Measurements from ENCODE around the gene RDM1.
A peak's percentile ranks its signal among the peaks of the same experiment; 100 is the strongest.

Gene RDM1

DNA sequence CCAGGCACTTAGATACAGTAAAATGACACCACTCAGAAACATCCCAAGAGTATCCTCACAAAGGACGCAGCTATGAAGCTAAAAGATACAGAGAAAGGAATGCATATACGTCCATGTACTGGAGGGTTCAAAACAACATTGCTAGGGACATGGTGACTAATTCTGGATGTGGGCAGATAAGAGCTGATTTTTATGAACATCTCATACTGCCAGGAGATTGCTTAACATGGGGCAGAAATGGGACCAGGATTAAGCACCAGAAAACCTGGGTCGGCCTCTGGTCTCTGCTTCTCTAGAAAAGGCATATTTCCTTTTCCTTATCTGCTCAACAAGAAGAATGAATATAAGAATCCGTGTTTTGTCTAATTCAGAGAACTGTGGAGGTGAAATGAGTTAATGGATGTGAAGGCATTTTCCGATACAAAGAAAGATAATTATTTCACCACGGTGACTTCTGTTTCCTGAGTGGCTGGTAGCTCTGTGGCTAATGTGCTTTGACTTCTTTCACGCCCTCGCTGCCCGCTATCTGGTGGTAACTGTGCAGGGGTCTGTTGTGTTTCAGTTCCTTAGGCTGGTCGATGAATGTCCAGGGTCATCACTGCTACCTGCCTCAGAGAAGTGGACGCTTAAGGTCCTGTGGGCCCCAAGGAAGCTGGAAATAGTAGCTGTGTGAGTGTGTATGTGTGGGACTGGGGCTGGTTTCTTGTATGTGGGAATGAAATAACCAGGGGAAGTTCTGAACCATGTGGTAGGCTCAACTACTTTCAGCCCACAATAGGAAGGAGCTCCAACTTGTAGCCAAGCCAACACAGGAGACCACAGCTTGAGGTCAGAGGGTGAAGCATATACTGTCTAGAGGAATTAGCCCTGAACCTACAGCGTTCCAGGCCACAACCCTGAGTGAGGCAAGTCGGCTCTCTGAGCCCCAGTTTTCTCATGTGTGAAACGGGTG is 34.7 kb downstream of the RDM1 start:
- no peaks in the 10 kb centered on the region for H3K9me3 ChIP-seq (ENCODE audit: control insufficient read depth in 1 of 2, low read length in 2 of 2)
- H3K36me3 ChIP-seq (ENCODE audit: control insufficient read depth in 1 of 2, insufficient read depth in 2 of 2, low read length in 2 of 2): no peaks in the 10 kb centered on the region
- H3K4me3 ChIP-seq (ENCODE audit: low read depth in 1 of 2, low read length in 2 of 2): no peak overlapping the region
- H3K27me3 ChIP-seq (ENCODE audit: low read depth, low read length): no peaks in the 10 kb centered on the region
- no peak overlapping the region for H3K27ac ChIP-seq (ENCODE audit: low read length)
- H3K4me1 ChIP-seq (ENCODE audit: control insufficient read depth in 1 of 2, insufficient read depth in 2 of 2, low read length in 2 of 2): no peaks in the 10 kb centered on the region

DNA sequence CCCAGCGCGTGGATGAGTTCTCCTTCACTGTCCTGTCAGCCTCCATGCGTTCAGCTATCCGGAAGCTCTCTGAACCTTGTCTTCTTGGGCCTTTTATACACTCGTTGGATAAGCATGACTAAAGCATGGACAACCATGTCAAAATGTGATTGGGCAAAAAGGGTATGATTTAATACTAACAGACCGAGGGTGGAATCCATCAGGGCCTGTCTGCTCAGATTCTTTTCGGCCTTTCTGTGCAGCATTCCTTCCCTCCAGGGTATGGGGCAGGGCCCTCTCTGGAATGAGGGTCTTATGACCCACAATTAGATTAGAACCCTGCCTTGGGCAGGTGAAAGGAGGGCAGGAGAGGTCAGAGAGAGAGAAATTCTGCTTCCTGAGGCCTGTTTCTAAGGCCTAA is 36.4 kb downstream of the RDM1 start:
- no peaks in the 10 kb centered on the region for H3K27me3 ChIP-seq (ENCODE audit: low read depth, low read length)
- H3K4me3 ChIP-seq (ENCODE audit: low read depth in 1 of 2, low read length in 2 of 2): no peak overlapping the region
- H3K27ac ChIP-seq (ENCODE audit: low read length): no peak overlapping the region
- no peaks in the 10 kb centered on the region for H3K9me3 ChIP-seq (ENCODE audit: control insufficient read depth in 1 of 2, low read length in 2 of 2)
- no peaks in the 10 kb centered on the region for H3K36me3 ChIP-seq (ENCODE audit: control insufficient read depth in 1 of 2, insufficient read depth in 2 of 2, low read length in 2 of 2)
- H3K4me1 ChIP-seq (ENCODE audit: control insufficient read depth in 1 of 2, insufficient read depth in 2 of 2, low read length in 2 of 2): no peaks in the 10 kb centered on the region

DNA sequence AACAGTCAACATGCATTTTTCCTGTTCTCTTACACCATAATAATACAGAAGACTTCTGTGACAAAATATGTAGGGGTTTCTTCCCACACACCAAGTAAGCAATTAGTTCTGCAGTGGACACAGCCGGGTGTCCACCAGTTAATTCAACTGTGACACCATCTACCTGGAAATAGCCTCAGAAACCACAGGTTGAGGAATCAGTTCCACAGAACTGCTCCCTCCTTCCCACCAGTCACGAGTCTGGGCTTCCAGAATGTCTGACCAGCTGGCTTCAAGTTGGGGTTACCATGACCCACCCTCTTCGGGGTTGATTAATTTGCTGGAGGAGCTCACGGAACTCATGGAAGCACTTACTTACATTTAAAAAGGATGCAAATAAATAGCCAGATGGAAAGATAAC is 36.8 kb downstream of the RDM1 start:
- H3K36me3 ChIP-seq (ENCODE audit: control insufficient read depth in 1 of 2, insufficient read depth in 2 of 2, low read length in 2 of 2): no peaks in the 10 kb centered on the region
- no peaks in the 10 kb centered on the region for H3K4me1 ChIP-seq (ENCODE audit: control insufficient read depth in 1 of 2, insufficient read depth in 2 of 2, low read length in 2 of 2)
- no peaks in the 10 kb centered on the region for H3K27me3 ChIP-seq (ENCODE audit: low read depth, low read length)
- no peak overlapping the region for H3K4me3 ChIP-seq (ENCODE audit: low read depth in 1 of 2, low read length in 2 of 2)
- no peak overlapping the region for H3K27ac ChIP-seq (ENCODE audit: low read length)
- H3K9me3 ChIP-seq (ENCODE audit: control insufficient read depth in 1 of 2, low read length in 2 of 2): no peaks in the 10 kb centered on the region

DNA sequence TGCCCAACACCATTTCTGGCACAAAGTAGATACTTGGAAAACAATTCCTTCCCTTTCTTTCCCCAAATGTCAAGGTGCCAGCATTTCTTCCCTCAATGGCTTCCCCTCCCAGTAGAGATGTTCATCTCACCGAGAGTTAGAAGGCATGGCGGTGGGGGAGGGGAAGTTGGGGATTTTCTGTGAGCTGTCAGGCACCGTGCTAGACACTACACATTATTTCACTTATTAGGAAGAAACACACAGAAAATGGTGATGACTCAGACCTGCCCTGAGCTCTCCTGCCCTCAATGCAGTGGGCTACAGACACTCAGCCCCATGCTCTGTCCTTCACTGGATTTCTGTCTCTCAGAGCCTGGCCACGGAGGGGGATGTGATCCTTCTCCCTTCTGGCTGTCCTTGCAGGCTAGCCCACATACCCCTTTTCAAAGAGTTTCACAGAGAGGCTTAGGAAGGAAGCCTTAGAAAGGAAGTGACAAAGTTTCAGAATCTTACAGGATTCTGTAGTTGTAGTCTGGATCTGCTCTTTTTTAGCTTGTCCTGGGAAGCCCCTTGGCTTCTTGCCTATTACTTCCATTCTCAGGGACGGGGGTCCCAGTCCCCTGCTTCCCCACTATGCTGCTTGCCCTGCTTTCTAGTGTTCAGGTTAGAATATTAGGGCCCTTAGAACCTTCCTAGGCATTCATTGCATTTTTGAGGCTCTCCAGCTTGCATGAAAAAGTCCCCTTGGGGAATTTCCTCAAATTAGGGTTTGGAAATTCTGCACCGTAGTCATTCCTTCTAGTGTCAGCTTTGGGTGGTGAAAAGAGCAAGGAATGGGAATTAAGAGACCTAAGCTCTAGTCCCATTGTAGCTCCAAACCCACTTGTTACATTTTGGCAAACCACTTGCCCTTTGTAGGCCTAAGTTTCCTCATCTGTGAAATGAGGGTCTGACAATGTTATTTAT is 38.2 kb downstream of the RDM1 start:
- Histone ChIP-seq H3K4me3 (ENCODE audit: low read depth in 1 of 2, low read length in 2 of 2) (no peak overlapping the region), H3K4me1 (ENCODE audit: control insufficient read depth in 1 of 2, insufficient read depth in 2 of 2, low read length in 2 of 2) (no peaks in the 10 kb centered on the region), H3K27me3 (ENCODE audit: low read depth, low read length) (no peaks in the 10 kb centered on the region), H3K27ac (ENCODE audit: low read length) (no peak overlapping the region), H3K36me3 (ENCODE audit: control insufficient read depth in 1 of 2, insufficient read depth in 2 of 2, low read length in 2 of 2) (no peaks in the 10 kb centered on the region), H3K9me3 (ENCODE audit: control insufficient read depth in 1 of 2, low read length in 2 of 2) (no peaks in the 10 kb centered on the region)

DNA sequence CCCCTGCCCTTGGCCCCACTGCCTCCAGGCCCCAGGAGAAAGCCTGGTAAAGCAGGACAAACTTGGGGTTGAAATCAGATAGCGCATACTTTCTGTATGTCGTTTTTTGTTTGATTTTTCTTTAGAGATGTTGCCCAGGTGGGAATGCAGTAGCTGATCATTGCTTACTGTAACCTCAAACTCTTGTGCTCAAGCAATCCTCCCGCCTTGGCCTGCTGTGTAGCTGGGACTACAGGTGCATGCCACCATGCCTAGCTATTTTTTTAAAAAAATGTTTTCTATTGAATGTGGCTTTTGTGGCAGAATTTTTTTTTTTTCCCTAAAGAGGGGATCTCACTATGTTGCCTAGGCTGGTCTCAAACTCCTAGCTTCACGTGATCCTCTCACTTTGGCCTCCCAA is 39.3 kb downstream of the RDM1 start:
- Histone ChIP-seq H3K36me3 (ENCODE audit: control insufficient read depth in 1 of 2, insufficient read depth in 2 of 2, low read length in 2 of 2) (no peaks in the 10 kb centered on the region), H3K4me1 (ENCODE audit: control insufficient read depth in 1 of 2, insufficient read depth in 2 of 2, low read length in 2 of 2) (no peaks in the 10 kb centered on the region), H3K9me3 (ENCODE audit: control insufficient read depth in 1 of 2, low read length in 2 of 2) (no peaks in the 10 kb centered on the region), H3K27me3 (ENCODE audit: low read depth, low read length) (no peaks in the 10 kb centered on the region), H3K27ac (ENCODE audit: low read length) (no peak overlapping the region), H3K4me3 (ENCODE audit: low read depth in 1 of 2, low read length in 2 of 2) (no peak overlapping the region)

DNA sequence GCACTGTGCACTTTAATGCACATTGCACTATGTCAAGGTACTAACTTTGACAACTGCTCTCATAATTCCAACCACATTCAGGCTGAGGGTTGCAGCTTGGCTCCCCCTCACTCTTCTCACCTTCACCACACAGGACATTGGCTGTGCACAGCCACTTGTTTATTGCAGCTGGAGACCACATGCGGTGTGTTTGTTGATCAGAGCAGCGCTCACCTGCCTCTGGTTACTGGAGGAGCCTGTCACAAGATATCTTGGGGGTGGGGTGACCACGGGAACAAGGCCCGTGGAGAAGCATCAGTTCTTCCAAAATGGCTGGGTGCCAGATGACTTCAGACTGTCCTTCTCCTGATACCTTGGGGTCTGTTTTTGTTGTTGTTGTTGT is 39.8 kb downstream of the RDM1 start:
- Histone ChIP-seq H3K27me3 (ENCODE audit: low read depth, low read length) (no peaks in the 10 kb centered on the region), H3K9me3 (ENCODE audit: control insufficient read depth in 1 of 2, low read length in 2 of 2) (no peaks in the 10 kb centered on the region), H3K4me1 (ENCODE audit: control insufficient read depth in 1 of 2, insufficient read depth in 2 of 2, low read length in 2 of 2) (no peaks in the 10 kb centered on the region), H3K4me3 (ENCODE audit: low read depth in 1 of 2, low read length in 2 of 2) (no peak overlapping the region), H3K27ac (ENCODE audit: low read length) (no peak overlapping the region), H3K36me3 (ENCODE audit: control insufficient read depth in 1 of 2, insufficient read depth in 2 of 2, low read length in 2 of 2) (no peaks in the 10 kb centered on the region)

DNA sequence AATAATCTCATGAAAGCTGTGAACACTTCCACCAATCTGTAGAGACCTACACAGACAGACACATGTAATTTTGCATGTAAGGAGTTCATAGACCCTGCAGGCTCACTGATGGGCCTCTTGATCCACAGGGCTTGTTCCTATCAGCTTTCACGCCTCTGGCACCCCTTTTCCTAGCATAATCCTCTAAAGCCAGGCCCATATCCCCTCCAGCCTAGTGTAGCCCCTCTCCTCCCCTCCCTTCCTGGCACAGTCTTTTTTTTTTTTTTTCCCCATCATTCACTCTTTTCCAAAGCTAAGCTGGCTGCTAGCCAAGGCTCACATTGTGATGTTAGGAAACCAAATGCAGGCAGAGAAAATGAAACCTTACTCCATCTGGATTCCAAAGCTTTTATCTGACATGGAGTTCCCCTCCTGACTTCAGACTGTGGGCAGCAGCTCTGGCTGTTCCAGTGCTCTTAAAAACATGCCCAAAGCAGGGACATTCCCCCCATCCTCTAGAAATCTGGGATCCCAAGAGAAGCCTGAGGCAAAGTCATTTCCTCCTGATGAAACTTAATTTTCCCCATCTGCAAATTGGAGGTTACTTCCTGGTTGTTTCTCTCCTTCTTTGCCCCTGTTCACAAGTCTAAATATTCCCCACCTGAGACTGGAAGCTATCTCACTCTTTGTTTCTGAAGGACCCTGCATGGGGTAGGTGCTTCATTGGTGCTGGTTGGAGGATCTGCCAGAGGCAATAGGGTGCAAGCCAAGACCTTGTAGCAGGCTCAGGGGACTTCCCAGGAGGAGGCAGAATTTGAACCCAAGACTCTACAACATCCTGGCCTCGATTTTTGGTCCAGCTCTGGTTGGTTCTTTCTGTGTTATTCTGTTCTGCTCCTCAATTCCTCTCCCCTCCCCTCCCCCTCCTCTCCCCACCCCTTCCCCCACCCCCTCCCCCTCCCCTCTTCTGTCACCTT is 40.5 kb downstream of the RDM1 start:
- H3K9me3 ChIP-seq (ENCODE audit: control insufficient read depth in 1 of 2, low read length in 2 of 2): no peaks in the 10 kb centered on the region
- H3K4me3 ChIP-seq (ENCODE audit: low read depth in 1 of 2, low read length in 2 of 2): no peak overlapping the region
- no peaks in the 10 kb centered on the region for H3K36me3 ChIP-seq (ENCODE audit: control insufficient read depth in 1 of 2, insufficient read depth in 2 of 2, low read length in 2 of 2)
- H3K27ac ChIP-seq (ENCODE audit: low read length): peak overlapping the region; percentile 54
- H3K4me1 ChIP-seq (ENCODE audit: control insufficient read depth in 1 of 2, insufficient read depth in 2 of 2, low read length in 2 of 2): no peaks in the 10 kb centered on the region
- no peaks in the 10 kb centered on the region for H3K27me3 ChIP-seq (ENCODE audit: low read depth, low read length)

DNA sequence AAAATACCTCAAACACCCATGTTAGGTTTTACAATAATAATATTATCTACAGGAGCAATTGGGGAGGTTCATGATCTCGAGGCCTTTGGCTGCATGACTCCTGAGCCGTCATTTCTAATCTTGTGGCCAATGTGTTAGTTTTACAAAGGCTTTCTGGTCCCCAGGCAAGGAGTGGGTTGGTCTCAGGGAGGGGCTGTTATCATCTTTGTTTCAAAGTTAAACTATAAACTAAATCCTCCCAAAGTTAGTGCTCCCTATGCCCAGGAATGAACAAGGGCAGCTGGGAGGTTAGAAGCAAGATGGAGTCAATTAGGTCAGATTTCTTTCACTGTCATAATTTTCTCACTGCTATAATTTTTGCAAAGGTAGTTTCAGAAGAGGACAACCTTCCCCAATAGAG is 41.3 kb downstream of the RDM1 start:
- no peaks in the 10 kb centered on the region for H3K4me1 ChIP-seq (ENCODE audit: control insufficient read depth in 1 of 2, insufficient read depth in 2 of 2, low read length in 2 of 2)
- H3K4me3 ChIP-seq (ENCODE audit: low read depth in 1 of 2, low read length in 2 of 2): no peak overlapping the region
- H3K9me3 ChIP-seq (ENCODE audit: control insufficient read depth in 1 of 2, low read length in 2 of 2): no peaks in the 10 kb centered on the region
- H3K36me3 ChIP-seq (ENCODE audit: control insufficient read depth in 1 of 2, insufficient read depth in 2 of 2, low read length in 2 of 2): no peaks in the 10 kb centered on the region
- H3K27me3 ChIP-seq (ENCODE audit: low read depth, low read length): no peaks in the 10 kb centered on the region
- H3K27ac ChIP-seq (ENCODE audit: low read length): no peak overlapping the region

DNA sequence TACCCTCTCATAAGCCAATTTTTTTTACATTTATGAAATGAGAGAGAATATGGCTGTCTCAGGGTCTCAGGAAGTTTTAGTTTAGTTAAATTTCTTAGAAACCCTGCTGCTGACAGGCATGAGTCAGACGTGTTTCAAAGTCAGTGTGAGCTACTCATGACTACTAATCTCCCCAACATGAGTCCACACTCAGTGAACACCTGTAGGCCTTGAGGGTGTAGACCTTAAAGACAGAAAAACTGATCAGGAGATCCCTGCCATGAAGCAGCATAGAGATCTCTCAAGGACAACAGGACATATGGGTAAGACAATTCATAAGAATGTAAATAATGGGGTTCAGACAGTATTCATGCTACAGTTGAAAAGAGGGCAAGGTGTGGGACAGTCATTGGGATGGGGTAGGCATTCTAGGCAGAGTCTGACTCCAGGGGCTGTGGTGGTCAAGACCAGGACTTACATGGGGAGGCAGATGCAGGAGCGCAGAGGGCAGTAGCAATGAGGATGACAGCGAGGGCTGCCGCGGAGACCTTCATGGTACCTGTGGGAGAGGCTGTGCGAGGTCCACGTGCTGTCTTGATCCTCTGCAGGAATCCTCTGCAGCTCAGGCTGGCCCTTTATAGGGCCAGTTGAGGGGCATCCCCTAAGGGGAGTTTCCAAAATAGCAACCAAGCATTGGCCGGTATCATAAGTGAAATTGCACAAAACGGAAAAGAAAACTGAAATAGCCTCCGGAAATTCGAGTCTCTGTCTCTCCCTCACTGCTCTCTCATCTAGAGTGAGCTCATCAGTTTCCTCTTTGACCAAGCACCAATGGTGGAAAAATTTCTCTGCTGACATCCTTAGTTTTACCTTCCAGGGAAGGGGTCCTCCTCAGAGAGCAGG is 50.6 kb downstream of the RDM1 start, which contains the start of gene CCL5:
CCL5 (minus strand) TSS at position 588 of the 882 bp plus-strand sequence.
- Histone ChIP-seq H3K27ac (ENCODE audit: low read length) (no peak within 1 kb of the TSS), H3K36me3 (ENCODE audit: control insufficient read depth in 1 of 2, insufficient read depth in 2 of 2, low read length in 2 of 2) (no peaks in the 10 kb centered on the region), H3K4me3 (ENCODE audit: low read depth in 1 of 2, low read length in 2 of 2) (no peak within 1 kb of the TSS), H3K27me3 (ENCODE audit: low read depth, low read length) (no peaks in the 10 kb centered on the region), H3K4me1 (ENCODE audit: control insufficient read depth in 1 of 2, insufficient read depth in 2 of 2, low read length in 2 of 2) (no peaks in the 10 kb centered on the region), H3K9me3 (ENCODE audit: control insufficient read depth in 1 of 2, low read length in 2 of 2) (no peaks in the 10 kb centered on the region)

DNA sequence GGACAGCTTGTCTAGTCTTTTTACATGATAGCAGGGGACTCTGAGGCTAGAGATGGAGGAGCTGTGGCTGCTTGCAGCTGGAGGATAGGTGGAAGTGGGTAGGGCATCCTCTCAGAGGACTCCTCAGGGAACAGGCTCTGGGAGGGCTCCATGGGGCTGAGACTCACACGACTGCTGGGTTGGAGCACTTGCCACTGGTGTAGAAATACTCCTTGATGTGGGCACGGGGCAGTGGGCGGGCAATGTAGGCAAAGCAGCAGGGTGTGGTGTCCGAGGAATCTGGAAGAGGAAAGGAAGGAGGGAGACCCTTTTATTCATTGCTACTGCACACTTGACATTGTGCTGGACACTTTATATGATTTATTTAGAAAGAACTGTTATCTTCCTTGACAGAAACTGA is 52.2 kb downstream of the RDM1 start:
- Histone ChIP-seq H3K4me3 (ENCODE audit: low read depth in 1 of 2, low read length in 2 of 2) (no peak overlapping the region), H3K27ac (ENCODE audit: low read length) (no peak overlapping the region), H3K4me1 (ENCODE audit: control insufficient read depth in 1 of 2, insufficient read depth in 2 of 2, low read length in 2 of 2) (no peaks in the 10 kb centered on the region), H3K27me3 (ENCODE audit: low read depth, low read length) (no peaks in the 10 kb centered on the region), H3K9me3 (ENCODE audit: control insufficient read depth in 1 of 2, low read length in 2 of 2) (no peaks in the 10 kb centered on the region), H3K36me3 (ENCODE audit: control insufficient read depth in 1 of 2, insufficient read depth in 2 of 2, low read length in 2 of 2) (no peaks in the 10 kb centered on the region)
